HEK293 (cell line): ENCODE data around the gene PRTFDC1.

Source experiments
- CTCF ChIA-PET: fragments of 350-600 bp; formaldehyde crosslinking; extraction: SDS; loops from one replicate; lab custom pipeline; 2021; ENCODE audit warnings: antibody characterized with exemption; lab: Yijun Ruan, JAX
- POLR2A ChIA-PET: fragments of 300-600 bp; formaldehyde crosslinking; extraction: SDS; loops from one replicate; lab custom pipeline; 2020; ENCODE audit warnings: antibody characterized with exemption, inconsistent platforms; lab: Yijun Ruan, JAX
- H3K27ac ChIP-seq: fragments of 200-500 bp; sonication (Bioruptor generic); 2 replicates; pipeline ENCODE4 v1.5.1; 2014; ENCODE audit warnings: low read depth, low read length, control low read depth, inconsistent platforms; ENCODE audit errors: extremely low read depth
- H3K36me3 ChIP-seq, 2 experiments: fragments of 200-500 bp in 1 of 2; sonication (Bioruptor generic) in 1 of 2; 1 replicate in 1 of 2; 2 replicates in 1 of 2; pipeline ENCODE4 v1.5.1; 2014 to 2017; ENCODE audit warnings: inconsistent platforms in 2 of 2, low read length in 2 of 2; ENCODE audit not compliant: control insufficient read depth in 2 of 2, insufficient read depth in 1 of 2
- H3K4me1 ChIP-seq: fragments of 200-500 bp; sonication (Bioruptor generic); 2 replicates; pipeline ENCODE4 v1.5.1; 2014; ENCODE audit warnings: mild to moderate bottlenecking, low read length, inconsistent platforms; ENCODE audit not compliant: control insufficient read depth, insufficient read depth
- H3K4me3 ChIP-seq: 2 replicates; pipeline ENCODE4 v1.5.1; 2011; ENCODE audit warnings: low read depth, mild to moderate bottlenecking, control low read depth, low read length, moderate library complexity
- H3K9me3 ChIP-seq: fragments of 200-500 bp; sonication (Bioruptor generic); 2 replicates; pipeline ENCODE4 v1.5.1; 2014; ENCODE audit warnings: low read depth, low read length, inconsistent platforms; ENCODE audit not compliant: control insufficient read depth, insufficient read depth
- GLI2 ChIP-seq: fragments of 450-650 bp; formaldehyde crosslinking; IDR thresholded peaks from 2 replicates; pipeline ENCODE4; 2017; ENCODE audit warnings: missing biosample characterization, missing genetic modification characterization, low read depth, borderline replicate concordance
- GLI4 ChIP-seq: fragments of 450-650 bp; formaldehyde crosslinking; IDR thresholded peaks from 2 replicates; pipeline ENCODE4 v1.5.1; 2016; ENCODE audit warnings: missing biosample characterization, missing genetic modification characterization
- GLIS1 ChIP-seq: fragments of 450-650 bp; formaldehyde crosslinking; IDR thresholded peaks from 2 replicates; pipeline ENCODE4 v1.5.1; 2016; ENCODE audit warnings: missing biosample characterization, missing genetic modification characterization
- PRDM1 ChIP-seq: fragments of 450-650 bp; formaldehyde crosslinking; IDR thresholded peaks from 2 replicates; pipeline ENCODE4; 2016; ENCODE audit warnings: missing biosample characterization, missing genetic modification characterization
- YY1 ChIP-seq: fragments of 450-650 bp; formaldehyde crosslinking; IDR thresholded peaks from 2 replicates; pipeline ENCODE4 v1.5.1; 2018; ENCODE audit warnings: missing biosample characterization, missing genetic modification characterization
- ZBTB21 ChIP-seq: fragments of 450-650 bp; formaldehyde crosslinking; IDR thresholded peaks from 2 replicates; pipeline ENCODE4 v1.5.1; 2017; ENCODE audit warnings: missing biosample characterization, missing genetic modification characterization
- ZNF138 ChIP-seq: fragments of 450-650 bp; formaldehyde crosslinking; IDR thresholded peaks from 2 replicates; pipeline ENCODE4 v1.5.1; 2016; ENCODE audit warnings: missing biosample characterization, missing genetic modification characterization, borderline replicate concordance
- ZNF140 ChIP-seq: fragments of 450-650 bp; formaldehyde crosslinking; IDR thresholded peaks from 2 replicates; pipeline ENCODE4 v1.5.1; 2016; ENCODE audit warnings: missing biosample characterization, missing genetic modification characterization
- ZNF175 ChIP-seq: fragments of 450-650 bp; formaldehyde crosslinking; IDR thresholded peaks from 2 replicates; pipeline ENCODE4 v1.5.1; 2016; ENCODE audit warnings: missing biosample characterization, missing genetic modification characterization
- ZNF37A ChIP-seq: fragments of 450-650 bp; IDR thresholded peaks from 2 replicates; pipeline ENCODE4 v1.5.1; 2018; ENCODE audit warnings: missing biosample characterization, missing genetic modification characterization
- ZNF391 ChIP-seq: fragments of 450-650 bp; formaldehyde crosslinking; IDR thresholded peaks from 2 replicates; pipeline ENCODE4 v1.5.1; 2016; ENCODE audit warnings: low read depth, missing biosample characterization, missing genetic modification characterization, borderline replicate concordance
- ZNF544 ChIP-seq: fragments of 450-650 bp; formaldehyde crosslinking; IDR thresholded peaks from 2 replicates; pipeline ENCODE4 v1.5.0; 2017; ENCODE audit warnings: missing biosample characterization, missing genetic modification characterization
- ZNF548 ChIP-seq: fragments of 450-650 bp; formaldehyde crosslinking; IDR thresholded peaks from 2 replicates; pipeline ENCODE4 v1.5.1; 2016; ENCODE audit warnings: missing biosample characterization, missing genetic modification characterization
- ZNF580 ChIP-seq: fragments of 450-650 bp; formaldehyde crosslinking; IDR thresholded peaks from 2 replicates; pipeline ENCODE4 v1.5.1; 2016; ENCODE audit warnings: missing biosample characterization, missing genetic modification characterization
- ZNF629 ChIP-seq: fragments of 450-650 bp; formaldehyde crosslinking; IDR thresholded peaks from 2 replicates; pipeline ENCODE4 v1.5.1; 2017; ENCODE audit warnings: missing biosample characterization, missing genetic modification characterization
- ZNF670 ChIP-seq: fragments of 450-650 bp; formaldehyde crosslinking; IDR thresholded peaks from 2 replicates; pipeline ENCODE4 v1.5.1; 2016; ENCODE audit warnings: missing biosample characterization, missing genetic modification characterization, low read depth
- ZNF701 ChIP-seq: fragments of 450-650 bp; formaldehyde crosslinking; IDR thresholded peaks from 2 replicates; pipeline ENCODE4 v1.5.1; 2016; ENCODE audit warnings: missing biosample characterization, missing genetic modification characterization
- ZNF768 ChIP-seq: fragments of 450-650 bp; formaldehyde crosslinking; IDR thresholded peaks from 2 replicates; pipeline ENCODE4 v1.5.1; 2018; ENCODE audit warnings: missing biosample characterization, mild to moderate bottlenecking, missing genetic modification characterization
- ZNF776 ChIP-seq: fragments of 450-650 bp; formaldehyde crosslinking; IDR thresholded peaks from 2 replicates; pipeline ENCODE4 v1.5.0; 2017; ENCODE audit warnings: missing biosample characterization, missing genetic modification characterization, borderline replicate concordance
- ZSCAN16 ChIP-seq: fragments of 450-650 bp; formaldehyde crosslinking; IDR thresholded peaks from 2 replicates; pipeline ENCODE4 v1.5.1; 2016; ENCODE audit warnings: missing biosample characterization, missing genetic modification characterization
- TF ChIP-seq, protein P1 (sequence below): fragments of 450-650 bp; formaldehyde crosslinking; IDR thresholded peaks from 2 replicates; pipeline ENCODE4 v1.5.1; 2016; ENCODE audit warnings: missing biosample characterization, missing genetic modification characterization
- TF ChIP-seq, protein P2 (sequence below): fragments of 450-650 bp; formaldehyde crosslinking; IDR thresholded peaks from 2 replicates; pipeline ENCODE4 v1.5.1; 2016; ENCODE audit warnings: missing biosample characterization, missing genetic modification characterization
- TF ChIP-seq, protein P3 (sequence below): fragments of 450-650 bp; formaldehyde crosslinking; IDR thresholded peaks from 2 replicates; pipeline ENCODE4 v1.5.1; 2016; ENCODE audit warnings: missing biosample characterization, missing genetic modification characterization

PRTFDC1 gene

GRCh38 chr10:24885551-24886289 is 66.7 kb downstream of the PRTFDC1 start:
- Histone ChIP-seq H3K36me3 (no peaks in the 10 kb centered on the region), H3K4me3 (no peak overlapping the region), H3K27ac (no peak overlapping the region), H3K9me3 (no peaks in the 10 kb centered on the region), H3K4me1 (no peaks in the 10 kb centered on the region)
- CTCF ChIA-PET: interaction anchor here (0.6 to 1.0 kb wide), 2 partner anchors 50 to 195 kb away, joined by 3 read pairs; no protein-coding TSS in a partner anchor
- POLR2A ChIA-PET: interaction anchor here (0.6 kb wide), 1 partner anchor 9 kb away, joined by 4 read pairs; no protein-coding TSS in a partner anchor
- TF ChIP-seq ZNF548 (tag by site-specific recombination): no peak
- TF ChIP-seq, protein P1, sequence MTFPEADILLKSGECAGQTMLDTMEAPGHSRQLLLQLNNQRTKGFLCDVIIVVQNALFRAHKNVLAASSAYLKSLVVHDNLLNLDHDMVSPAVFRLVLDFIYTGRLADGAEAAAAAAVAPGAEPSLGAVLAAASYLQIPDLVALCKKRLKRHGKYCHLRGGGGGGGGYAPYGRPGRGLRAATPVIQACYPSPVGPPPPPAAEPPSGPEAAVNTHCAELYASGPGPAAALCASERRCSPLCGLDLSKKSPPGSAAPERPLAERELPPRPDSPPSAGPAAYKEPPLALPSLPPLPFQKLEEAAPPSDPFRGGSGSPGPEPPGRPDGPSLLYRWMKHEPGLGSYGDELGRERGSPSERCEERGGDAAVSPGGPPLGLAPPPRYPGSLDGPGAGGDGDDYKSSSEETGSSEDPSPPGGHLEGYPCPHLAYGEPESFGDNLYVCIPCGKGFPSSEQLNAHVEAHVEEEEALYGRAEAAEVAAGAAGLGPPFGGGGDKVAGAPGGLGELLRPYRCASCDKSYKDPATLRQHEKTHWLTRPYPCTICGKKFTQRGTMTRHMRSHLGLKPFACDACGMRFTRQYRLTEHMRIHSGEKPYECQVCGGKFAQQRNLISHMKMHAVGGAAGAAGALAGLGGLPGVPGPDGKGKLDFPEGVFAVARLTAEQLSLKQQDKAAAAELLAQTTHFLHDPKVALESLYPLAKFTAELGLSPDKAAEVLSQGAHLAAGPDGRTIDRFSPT (tag by site-specific recombination): no peak
- TF ChIP-seq ZNF140 (tag by site-specific recombination): no peak
- no peak for TF ChIP-seq ZNF544 (tag by site-specific recombination)
- TF ChIP-seq ZBTB21 (tag by site-specific recombination): no peak
- TF ChIP-seq ZNF580: no peak
- no peak for TF ChIP-seq GLI4 (tag by site-specific recombination)
- TF ChIP-seq ZNF768 (tag by site-specific recombination): no peak
- TF ChIP-seq, protein P2, sequence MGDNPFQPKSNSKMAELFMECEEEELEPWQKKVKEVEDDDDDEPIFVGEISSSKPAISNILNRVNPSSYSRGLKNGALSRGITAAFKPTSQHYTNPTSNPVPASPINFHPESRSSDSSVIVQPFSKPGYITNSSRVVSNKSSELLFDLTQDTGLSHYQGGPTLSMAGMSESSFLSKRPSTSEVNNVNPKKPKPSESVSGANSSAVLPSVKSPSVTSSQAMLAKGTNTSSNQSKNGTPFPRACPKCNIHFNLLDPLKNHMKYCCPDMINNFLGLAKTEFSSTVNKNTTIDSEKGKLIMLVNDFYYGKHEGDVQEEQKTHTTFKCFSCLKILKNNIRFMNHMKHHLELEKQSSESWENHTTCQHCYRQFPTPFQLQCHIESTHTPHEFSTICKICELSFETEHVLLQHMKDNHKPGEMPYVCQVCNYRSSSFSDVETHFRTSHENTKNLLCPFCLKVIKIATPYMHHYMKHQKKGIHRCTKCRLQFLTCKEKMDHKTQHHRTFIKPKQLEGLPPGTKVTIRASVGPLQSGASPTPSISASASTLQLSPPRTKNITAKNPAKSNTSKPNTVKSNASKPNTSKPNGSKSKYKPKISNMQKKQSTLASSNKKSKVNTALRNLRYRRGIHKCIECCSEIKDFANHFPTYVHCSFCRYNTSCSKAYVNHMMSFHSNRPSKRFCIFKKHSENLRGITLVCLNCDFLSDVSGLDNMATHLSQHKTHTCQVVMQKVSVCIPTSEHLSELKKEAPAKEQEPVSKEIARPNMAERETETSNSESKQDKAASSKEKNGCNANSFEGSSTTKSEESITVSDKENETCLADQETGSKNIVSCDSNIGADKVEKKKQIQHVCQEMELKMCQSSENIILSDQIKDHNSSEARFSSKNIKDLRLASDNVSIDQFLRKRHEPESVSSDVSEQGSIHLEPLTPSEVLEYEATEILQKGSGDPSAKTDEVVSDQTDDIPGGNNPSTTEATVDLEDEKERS (tag by site-specific recombination): no peak
- no peak for TF ChIP-seq ZNF391
- no peak for TF ChIP-seq GLI2
- no peak for TF ChIP-seq ZNF776 (tag by site-specific recombination)
- no peak for TF ChIP-seq ZNF629 (tag by site-specific recombination)
- no peak for TF ChIP-seq PRDM1 (tag by site-specific recombination)
- no peak for TF ChIP-seq ZNF701 (tag by site-specific recombination)
- TF ChIP-seq, protein P3, sequence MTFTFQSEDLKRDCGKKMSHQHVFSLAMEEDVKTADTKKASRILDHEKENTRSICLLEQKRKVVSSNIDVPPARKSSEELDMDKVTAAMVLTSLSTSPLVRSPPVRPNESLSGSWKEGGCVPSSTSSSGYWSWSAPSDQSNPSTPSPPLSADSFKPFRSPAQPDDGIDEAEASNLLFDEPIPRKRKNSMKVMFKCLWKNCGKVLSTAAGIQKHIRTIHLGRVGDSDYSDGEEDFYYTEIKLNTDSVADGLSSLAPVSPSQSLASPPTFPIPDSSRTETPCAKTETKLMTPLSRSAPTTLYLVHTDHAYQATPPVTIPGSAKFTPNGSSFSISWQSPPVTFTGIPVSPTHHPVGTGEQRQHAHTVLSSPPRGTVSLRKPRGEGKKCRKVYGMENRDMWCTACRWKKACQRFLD (tag by site-specific recombination): no peak
- TF ChIP-seq ZNF175 (tag by site-specific recombination): no peak
- no peak for TF ChIP-seq GLIS1 (tag by site-specific recombination)

- H3K4me1 ChIP-seq: no peaks in the 10 kb centered on the region
- H3K9me3 ChIP-seq: no peaks in the 10 kb centered on the region
- CTCF ChIA-PET: interaction anchor here (0.5 to 1.1 kb wide), 4 partner anchors 49 to 267 kb away, joined by 3 read pairs; no protein-coding TSS in a partner anchor
- H3K36me3 ChIP-seq: no peaks in the 10 kb centered on the region
- H3K4me3 ChIP-seq: no peak overlapping the region
- POLR2A ChIA-PET: interaction anchor here (0.6 kb wide), 1 partner anchor 10 kb away, joined by 4 read pairs; no protein-coding TSS in a partner anchor
- TF ChIP-seq ZNF670 (tag by site-specific recombination) (no peak), ZSCAN16 (tag by site-specific recombination) (no peak), ZNF37A (tag by site-specific recombination) (no peak), ZNF138 (tag by site-specific recombination) (no peak), YY1 (no peak)
- no peak overlapping the region for H3K27ac ChIP-seq
Measured at GRCh38 chr10:24884793-24885192, 67.6 kb downstream of the PRTFDC1 start.
